K562 (cell line): ENCODE results near the gene UBA3. TPM values are rescaled to one million over a fixed set of nuclear protein-coding genes. Genes with fewer than 3 reads are reported as not detected.

Source experiments
- CREB1 ChIP-seq, 2 experiments: sonication (generic) in 1 of 2; formaldehyde crosslinking in 1 of 2; IDR thresholded peaks; 2 replicates each; pipeline versions ENCODE4 v1.6.1 to v1.8.0; 2012 to 2022; ENCODE audit warnings: inconsistent platforms in 1 of 2, mild to moderate bottlenecking in 1 of 2, missing genetic modification reagents in 1 of 2, moderate library complexity in 1 of 2
- EZH2 ChIP-seq: IDR thresholded peaks from 2 replicates; pipeline ENCODE4 v1.6.1; 2012; ENCODE audit warnings: low read depth, mild to moderate bottlenecking, inconsistent platforms, low read length, borderline replicate concordance
- FOXK1 ChIP-seq: sonication (generic); formaldehyde crosslinking; IDR thresholded peaks from 2 replicates; pipeline ENCODE4 v1.8.0; 2022; ENCODE audit warnings: missing genetic modification reagents, mild to moderate bottlenecking, borderline replicate concordance
- GABPA ChIP-seq: fragments of 200-800 bp; sonication (Bioruptor generic); conservative IDR thresholded peaks from 2 replicates; pipeline ENCODE4 v1.6.1; 2016; ENCODE audit warnings: low read depth, missing genetic modification characterization, missing compliant biosample characterization
- HMGN3 ChIP-seq: IDR thresholded peaks from 2 replicates; pipeline ENCODE4 v1.6.1; 2011; ENCODE audit warnings: borderline replicate concordance, low read depth, mild to moderate bottlenecking, mixed read lengths, low read length; ENCODE audit not compliant: insufficient read length; ENCODE audit errors: extremely low read depth
- HNRNPL ChIP-seq: fragments of 200-400 bp; formaldehyde crosslinking; IDR thresholded peaks from 2 replicates; pipeline ENCODE4 v1.6.1; 2017; ENCODE audit warnings: low read depth, mild to moderate bottlenecking, low read length
- L3MBTL2 ChIP-seq: fragments of 450-650 bp; IDR thresholded peaks from 2 replicates; pipeline ENCODE4 v1.6.1; 2016; ENCODE audit warnings: mild to moderate bottlenecking, moderate library complexity
- PCBP1 ChIP-seq: fragments of 200-400 bp; formaldehyde crosslinking; IDR thresholded peaks from 2 replicates; pipeline ENCODE4 v1.6.1; 2018; ENCODE audit warnings: mild to moderate bottlenecking, low read depth, low read length; ENCODE audit not compliant: poor library complexity, severe bottlenecking
- PRDM10 ChIP-seq: fragments of 450-650 bp; IDR thresholded peaks from 2 replicates; pipeline ENCODE4 v1.6.1; 2018; ENCODE audit not compliant: partially characterized antibody
- RFX1 ChIP-seq: fragments of 450-650 bp; IDR thresholded peaks from 2 replicates; pipeline ENCODE4 v1.6.1; 2016; ENCODE audit warnings: mild to moderate bottlenecking, moderate library complexity
- XRCC5 ChIP-seq: fragments of 200-400 bp; formaldehyde crosslinking; IDR thresholded peaks from 2 replicates; pipeline ENCODE4 v1.6.1; 2017; ENCODE audit warnings: low read depth, mild to moderate bottlenecking, low read length
- ZFX ChIP-seq: sonication (generic); formaldehyde crosslinking; IDR thresholded peaks from 2 replicates; pipeline ENCODE4 v1.8.0; 2022; ENCODE audit warnings: mild to moderate bottlenecking, missing genetic modification reagents, moderate library complexity
- ZNF133 ChIP-seq: fragments of 250-450 bp; sonication (Bioruptor Pico); IDR thresholded peaks from 2 replicates; pipeline ENCODE4 v1.4.0; 2020; ENCODE audit warnings: mild to moderate bottlenecking
- ZNF282 ChIP-seq: sonication (generic); formaldehyde crosslinking; IDR thresholded peaks from 2 replicates; pipeline ENCODE4 v1.8.1; 2023; ENCODE audit warnings: missing genetic modification reagents
- ZNF764 ChIP-seq: fragments of 250-450 bp; sonication (Bioruptor Pico); IDR thresholded peaks from 2 replicates; pipeline ENCODE4 v1.4.0; 2020; ENCODE audit warnings: low read depth, mild to moderate bottlenecking, moderate library complexity
- polyA plus RNA-seq, 8 experiments: library from polyadenylated mRNA; depleted of rRNA in 4 of 8; stranded (reverse) in 5 of 8; unstranded in 3 of 8; fragments of >200 nt; fragmentation: Nextera tagmentation in 2 of 8; fragmentation: Illumina TruSeq in 1 of 8; extraction: Ambion mirVana in 2 of 8; extraction: Trizol in 1 of 8; gene quantifications; 2 replicates each; pipeline versions ENCODE4 v1.2.1 to v1.2.3, GENCODE V29; 2011 to 2014; ENCODE audit warnings: inconsistent platforms in 1 of 8, missing spikeins in 1 of 8
- total RNA-seq, 7 experiments: library from RNA; depleted of rRNA in 6 of 7; stranded (reverse); fragments of >200 nt in 6 of 7; fragmentation: Illumina TruSeq in 2 of 7; extraction: Trizol in 2 of 7; gene quantifications; 2 replicates each; pipeline versions ENCODE4 v1.2.1 to v1.2.3, GENCODE V29; 2011 to 2021; ENCODE audit warnings: low replicate concordance in 1 of 7
- TF ChIP-seq, protein P1 (sequence below), 2 experiments: IDR thresholded peaks; 2 replicates each; pipeline ENCODE4 v1.6.1; 2011; ENCODE audit warnings: borderline replicate concordance in 1 of 2, control low read depth in 1 of 2, low read depth in 1 of 2, low read length in 1 of 2, mild to moderate bottlenecking in 1 of 2, mixed read lengths in 1 of 2, moderate library complexity in 1 of 2; ENCODE audit not compliant: insufficient read depth in 1 of 2, insufficient read length in 1 of 2, poor library complexity in 1 of 2, severe bottlenecking in 1 of 2; ENCODE audit errors: extremely low read depth in 1 of 2

Gene UBA3
- total and polyA plus RNA-seq, 9 of the 15 experiments (the other 6 are each of a cell fraction or from before 2014, with no cell fraction given), result 23.2 to 80.0 (median 38.6) TPM

GRCh38 chr3:69051756-69052471 is 28.3 kb downstream of the UBA3 start, which contains the start of gene TMF1 (continued):
- TF ChIP-seq PRDM10 (peak; percentile 26), FOXK1 (CRISPR knock-in tag) (no peak), ZNF764 (CRISPR knock-in tag) (no peak), PCBP1 (no peak), L3MBTL2 (0 out of 2 replicates have a peak, but pooled peaks have one; percentile 26), GABPA (tag) (peak; percentile 94), RFX1 (peak; percentile 97), HNRNPL (no peak), ZFX (CRISPR knock-in tag) (peak; percentile 97), ZNF282 (CRISPR knock-in tag) (no peak), CREB1 (IDR thresholded peaks at IDR 0.05) (peak; percentile 87), CREB1 (CRISPR knock-in tag; IDR thresholded peaks at IDR 0.05) (peak; percentile 93), ZNF133 (no peak), XRCC5 (no peak), HMGN3 (peak; percentile 32), EZH2 (no peak)
- TF ChIP-seq, protein P1, sequence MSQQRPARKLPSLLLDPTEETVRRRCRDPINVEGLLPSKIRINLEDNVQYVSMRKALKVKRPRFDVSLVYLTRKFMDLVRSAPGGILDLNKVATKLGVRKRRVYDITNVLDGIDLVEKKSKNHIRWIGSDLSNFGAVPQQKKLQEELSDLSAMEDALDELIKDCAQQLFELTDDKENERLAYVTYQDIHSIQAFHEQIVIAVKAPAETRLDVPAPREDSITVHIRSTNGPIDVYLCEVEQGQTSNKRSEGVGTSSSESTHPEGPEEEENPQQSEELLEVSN (IDR thresholded peaks at IDR 0.05; ENCODE audit: borderline replicate concordance in 1 of 2, extremely low read depth in 1 of 2, insufficient read depth in 1 of 2, insufficient read length in 1 of 2, low read depth in 1 of 2, low read length in 1 of 2, poor library complexity in 1 of 2, severe bottlenecking in 1 of 2), result peak; percentile 14 to 26
